HCT116 (cell line): ENCODE measurements around the gene FANCD2.

Source experiments
- CTCF ChIP-seq, 3 experiments: fragments of 200-600 bp in 1 of 3; sonication (generic) in 1 of 3; IDR thresholded peaks in 2 of 3; conservative IDR thresholded peaks in 1 of 3; 2 replicates each; pipeline ENCODE4 v1.5.1; 2012 to 2017; ENCODE audit warnings: low read depth in 2 of 3, low read length in 2 of 3, antibody characterized with exemption in 1 of 3, borderline replicate concordance in 1 of 3, control low read depth in 1 of 3, mild to moderate bottlenecking in 1 of 3, mixed read lengths in 1 of 3, mixed run types in 1 of 3, moderate library complexity in 1 of 3; ENCODE audit not compliant: insufficient read depth in 1 of 3
- JUND ChIP-seq: IDR thresholded peaks from 2 replicates; pipeline ENCODE4 v1.6.1; 2012
- MAX ChIP-seq: IDR thresholded peaks from 2 replicates; pipeline ENCODE4 v1.6.1; 2012
- POLR2A ChIP-seq: IDR thresholded peaks from 2 replicates; pipeline ENCODE4 v1.7.0; 2011; ENCODE audit warnings: borderline replicate concordance; ENCODE audit not compliant: insufficient read depth, insufficient read length; ENCODE audit errors: extremely low read depth
- TCF7L2 ChIP-seq: IDR thresholded peaks from 2 replicates; pipeline ENCODE4 v1.7.0; 2011; ENCODE audit warnings: borderline replicate concordance, inconsistent platforms; ENCODE audit not compliant: insufficient read depth, insufficient read length; ENCODE audit errors: extremely low read depth
- ZFX ChIP-seq: fragments of 450-650 bp; IDR thresholded peaks from 2 replicates; pipeline ENCODE4 v1.6.1; 2017

DNA sequence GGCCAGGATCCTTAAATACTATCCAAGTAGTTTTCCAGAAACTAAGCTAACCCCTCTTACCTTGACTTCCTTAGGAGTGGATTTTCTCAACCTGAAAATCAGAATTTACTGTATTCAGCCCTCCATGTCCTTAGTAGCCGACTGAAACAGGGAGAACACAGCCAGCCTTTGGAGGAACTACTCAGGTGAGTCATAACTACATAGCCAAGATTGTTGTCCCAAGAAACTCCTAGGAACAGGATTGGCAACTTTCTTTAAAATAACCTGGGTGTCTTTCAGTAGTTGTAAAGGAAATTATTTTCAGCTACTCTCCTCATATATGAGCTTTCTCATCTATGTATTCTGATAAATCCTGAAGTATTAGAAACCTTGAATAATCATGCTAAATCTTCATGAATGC, 59.5 kb downstream of the FANCD2 start:
- TF ChIP-seq POLR2A (no peak), MAX (no peak), CTCF (IDR thresholded peaks at IDR 0.05 in 2 of 3, conservative IDR thresholded peaks at IDR 0.05 in 1 of 3; ENCODE audit: borderline replicate concordance in 1 of 3, insufficient read depth in 1 of 3, low read depth in 2 of 3, low read length in 2 of 3) (no peak), JUND (no peak), TCF7L2 (no peak), ZFX (no peak)
